ENCODE measurements around the gene KRT34. TPM values are rescaled to one million over a fixed set of nuclear protein-coding genes. Genes with fewer than 3 reads are reported as not detected.

The KRT34 gene
- total RNA-seq, 2 donors from 2014 or later, result not detected

- Histone ChIP-seq H3K4me3 (no peak overlapping the region), H3K9me3 (no peaks in the 10 kb centered on the region), H3K4me1 (peaks cover 0 to 3% of the 10 kb centered on the region in 2 donors), H3K27ac (no peak overlapping the region), H3K36me3 (no peaks in the 10 kb centered on the region), H3K27me3 (no peaks in the 10 kb centered on the region)
- no peak for TF ChIP-seq CTCF (IDR thresholded peaks at IDR 0.05)
- DNase-seq (ENCODE audit: low spot score), result no peak
Measured at GRCh38 chr17:41411072-41411840, 29.1 kb upstream of the KRT34 start.

GRCh38 chr17:41407226-41407625 lies 25.1 kb upstream of the KRT34 start:
- TF ChIP-seq CTCF (IDR thresholded peaks at IDR 0.05), result no peak
- Histone ChIP-seq H3K27me3 (no peaks in the 10 kb centered on the region), H3K4me1 (no peaks in the 10 kb centered on the region)

GRCh38 chr17:41406205-41406604 lies 24.1 kb upstream of the KRT34 start:
- DNase-seq (ENCODE audit: low spot score), result no peak
- Histone ChIP-seq H3K27me3 (no peaks in the 10 kb centered on the region), H3K27ac (no peak overlapping the region), H3K4me3 (no peak overlapping the region), H3K36me3 (no peaks in the 10 kb centered on the region), H3K4me1 (no peaks in the 10 kb centered on the region), H3K9me3 (no peaks in the 10 kb centered on the region)
- no peak for TF ChIP-seq CTCF (IDR thresholded peaks at IDR 0.05)

More at GRCh38 chr17:41407226-41407625, 25.1 kb upstream of the KRT34 start:
- no peak for DNase-seq (ENCODE audit: low spot score)
- Histone ChIP-seq H3K27ac (no peak overlapping the region), H3K4me3 (no peak overlapping the region), H3K9me3 (no peaks in the 10 kb centered on the region), H3K36me3 (no peaks in the 10 kb centered on the region)

- no peak for TF ChIP-seq CTCF (IDR thresholded peaks at IDR 0.05)
- Histone ChIP-seq H3K4me1 (no peaks in the 10 kb centered on the region), H3K27me3 (no peaks in the 10 kb centered on the region), H3K27ac (no peak overlapping the region), H3K36me3 (no peaks in the 10 kb centered on the region), H3K9me3 (no peaks in the 10 kb centered on the region), H3K4me3 (no peak overlapping the region)
- no peak for DNase-seq (ENCODE audit: low spot score)
Measured at GRCh38 chr17:41404024-41404671, 22.0 kb upstream of the KRT34 start.

GRCh38 chr17:41403404-41404023 lies 21.4 kb upstream of the KRT34 start:
- Histone ChIP-seq H3K4me1 (no peaks in the 10 kb centered on the region), H3K9me3 (no peaks in the 10 kb centered on the region), H3K27me3 (no peaks in the 10 kb centered on the region), H3K27ac (no peak overlapping the region), H3K36me3 (no peaks in the 10 kb centered on the region), H3K4me3 (no peak overlapping the region)
- TF ChIP-seq CTCF (IDR thresholded peaks at IDR 0.05), result no peak
- DNase-seq (ENCODE audit: low spot score), result no peak
